Type B pancreatic cell (in vitro differentiated cells): ENCODE results near the gene DNMT1. TPM values are rescaled to one million over a fixed set of nuclear protein-coding genes. Genes with fewer than 3 reads are reported as not detected.

ENCODE experiments used
- DNase-seq: peaks from one replicate; pipeline ENCODE4 v3.0.0; 2021; ENCODE audit warnings: mixed read lengths; ENCODE audit not compliant: unreplicated experiment; ENCODE audit errors: extremely low spot score
- H3K27ac Mint-ChIP-seq: 2 replicates; pipeline ENCODE4 v1.8.0; 2021; ENCODE audit warnings: mild to moderate bottlenecking, mixed read lengths
- H3K27me3 Mint-ChIP-seq: 2 replicates; pipeline ENCODE4 v1.8.0; 2021; ENCODE audit warnings: mixed read lengths
- H3K36me3 Mint-ChIP-seq: 2 replicates; pipeline ENCODE4 v1.8.0; 2021; ENCODE audit warnings: mixed read lengths
- H3K4me1 Mint-ChIP-seq: one replicate; pipeline ENCODE4 v1.8.0; 2021; ENCODE audit warnings: mixed read lengths; ENCODE audit not compliant: unreplicated experiment
- H3K4me3 Mint-ChIP-seq: 2 replicates; pipeline ENCODE4 v1.8.0; 2021; ENCODE audit warnings: mild to moderate bottlenecking, mixed read lengths
- H3K9me3 Mint-ChIP-seq: 2 replicates; pipeline ENCODE4 v1.8.0; 2021; ENCODE audit warnings: mixed read lengths
- CTCF ChIP-seq: fragments of 200-600 bp; sonication (generic); conservative IDR thresholded peaks from 2 replicates; pipeline ENCODE4 v1.5.0; 2021; ENCODE audit warnings: antibody characterized with exemption, mild to moderate bottlenecking
- total RNA-seq: library from RNA; stranded (reverse); gene quantifications from 2 replicates; pipeline ENCODE4 v1.2.1, GENCODE V29; 2021; ENCODE audit warnings: low replicate concordance

DNMT1 gene
- total RNA-seq, 1 donor from 2014 or later: 167 TPM

- Mint-ChIP-seq H3K27me3 (no peaks in the 10 kb centered on the region), H3K4me3 (no peak overlapping the region), H3K27ac (no peak overlapping the region), H3K4me1 (peaks cover 6% of the 10 kb centered on the region), H3K36me3 (no peaks in the 10 kb centered on the region), H3K9me3 (no peaks in the 10 kb centered on the region)
- no peak for DNase-seq
- TF ChIP-seq CTCF: no peak
These were observed 5.1 kb downstream of the DNMT1 start for GRCh38 chr19:10189616-10190015.

GRCh38 chr19:10187315-10187714 lies 7.4 kb downstream of the DNMT1 start:
- H3K36me3 Mint-ChIP-seq: no peaks in the 10 kb centered on the region
- H3K9me3 Mint-ChIP-seq: no peaks in the 10 kb centered on the region
- no peak overlapping the region for H3K4me3 Mint-ChIP-seq
- no peak for DNase-seq
- H3K27me3 Mint-ChIP-seq: no peaks in the 10 kb centered on the region
- no peaks in the 10 kb centered on the region for H3K4me1 Mint-ChIP-seq
- TF ChIP-seq CTCF: no peak
- H3K27ac Mint-ChIP-seq: no peak overlapping the region

- Mint-ChIP-seq H3K9me3 (no peaks in the 10 kb centered on the region), H3K36me3 (peaks cover 3% of the 10 kb centered on the region), H3K4me3 (no peak overlapping the region), H3K27ac (peak overlapping the region; percentile 86), H3K4me1 (no peaks in the 10 kb centered on the region), H3K27me3 (no peaks in the 10 kb centered on the region)
- DNase-seq: no peak
- TF ChIP-seq CTCF: no peak
These were observed 10.1 kb downstream of the DNMT1 start for GRCh38 chr19:10184636-10185035.

- no peaks in the 10 kb centered on the region for H3K4me1 Mint-ChIP-seq
- H3K27ac Mint-ChIP-seq: peak overlapping the region; percentile 86
- H3K9me3 Mint-ChIP-seq: no peaks in the 10 kb centered on the region
- TF ChIP-seq CTCF: no peak
- H3K4me3 Mint-ChIP-seq: no peak overlapping the region
- no peaks in the 10 kb centered on the region for H3K27me3 Mint-ChIP-seq
- no peak for DNase-seq
- peaks cover 3% of the 10 kb centered on the region for H3K36me3 Mint-ChIP-seq
These were observed 10.8 kb downstream of the DNMT1 start for GRCh38 chr19:10183926-10184325.

GRCh38 chr19:10182847-10183246 lies 11.9 kb downstream of the DNMT1 start:
- Mint-ChIP-seq H3K27ac (no peak overlapping the region), H3K27me3 (no peaks in the 10 kb centered on the region), H3K4me3 (no peak overlapping the region), H3K4me1 (no peaks in the 10 kb centered on the region), H3K9me3 (no peaks in the 10 kb centered on the region), H3K36me3 (peaks cover 3% of the 10 kb centered on the region)
- no peak for TF ChIP-seq CTCF
- no peak for DNase-seq

GRCh38 chr19:10182076-10182475 lies 12.7 kb downstream of the DNMT1 start:
- H3K9me3 Mint-ChIP-seq: no peaks in the 10 kb centered on the region
- DNase-seq: no peak
- H3K27me3 Mint-ChIP-seq: no peaks in the 10 kb centered on the region
- peaks cover 3% of the 10 kb centered on the region for H3K36me3 Mint-ChIP-seq
- TF ChIP-seq CTCF: no peak
- H3K4me3 Mint-ChIP-seq: no peak overlapping the region
- H3K4me1 Mint-ChIP-seq: no peaks in the 10 kb centered on the region
- H3K27ac Mint-ChIP-seq: no peak overlapping the region
